ENCODE data around the gene S1PR2. TPM values are rescaled to one million over a fixed set of nuclear protein-coding genes. Genes with fewer than 3 reads are reported as not detected.
"Not testable (repeated sequence)": the region's sequence is repeated elsewhere in the genome, so short reads cannot be mapped to it uniquely, and the experiment has no call there.

S1PR2 gene
- total and polyA plus RNA-seq, 5 donors from 2014 or later, result 2.9 to 20.9 (median 3.5) TPM

DNA sequence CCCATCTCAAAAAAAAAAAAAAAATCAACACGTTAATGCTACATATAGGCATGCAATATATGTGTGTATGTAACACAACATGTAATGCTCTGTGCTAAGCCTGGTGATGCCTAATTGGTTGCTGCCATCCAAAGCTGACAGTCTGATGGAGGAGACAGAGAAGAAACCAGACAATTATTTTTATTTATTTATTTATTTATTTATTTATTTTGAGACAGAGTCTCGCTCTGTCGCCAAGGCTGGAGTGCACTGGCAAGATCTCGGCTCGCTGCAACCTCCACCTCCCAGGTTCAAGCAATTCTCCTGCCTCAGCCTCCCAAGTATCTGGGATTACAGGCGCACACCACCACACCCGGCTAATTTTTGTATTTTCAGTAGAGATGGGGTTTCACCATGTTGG lies 4.3 kb upstream of the S1PR2 start:
- H3K27me3 Mint-ChIP-seq; ATAC-seq (ENCODE audit: low read depth in 2 of 2): not testable (repeated sequence)

GRCh38 chr19:10235003-10235402 lies 3.9 kb upstream of the S1PR2 start:
- Mint-ChIP-seq H3K36me3 (no peaks in the 10 kb centered on the region), H3K4me1 (peaks cover 0 to 45% (median 20%) of the 10 kb centered on the region in 4 donors), H3K27me3 (peaks cover 4% of the 10 kb centered on the region), H3K9me3 (no peaks in the 10 kb centered on the region), H3K4me3 (peak overlapping the region; percentile 14 to 79 (median 34)), H3K27ac (peak overlapping the region in 2 of 3 donors; percentile 20 to 97)
- ATAC-seq (ENCODE audit: low read depth in 2 of 2) (no peak), DNase-seq (no peak)
- Histone ChIP-seq H3K36me3 (ENCODE audit: control insufficient read depth, insufficient read depth, low read length) (no peaks in the 10 kb centered on the region), H3K4me3 (ENCODE audit: low read depth, low read length) (no peak overlapping the region), H3K27ac (ENCODE audit: insufficient read depth, low read length, poor library complexity, severe bottlenecking) (peak overlapping the region; percentile 6), H3K4me1 (ENCODE audit: control insufficient read depth, insufficient read depth, low read length, poor library complexity, severe bottlenecking) (peaks cover 27% of the 10 kb centered on the region), H3K9me3 (ENCODE audit: control insufficient read depth in 2 of 2, low read length in 2 of 2) (no peaks in the 10 kb centered on the region), H3K27me3 (ENCODE audit: control insufficient read depth, insufficient read depth, low read length) (no peaks in the 10 kb centered on the region)

More for the DNA sequence above, 4.3 kb upstream of the S1PR2 start:
- H3K9me3 Mint-ChIP-seq; H3K36me3 ChIP-seq (ENCODE audit: control insufficient read depth, insufficient read depth, low read length); DNase-seq; H3K4me3 ChIP-seq (ENCODE audit: low read depth, low read length); H3K27me3 ChIP-seq (ENCODE audit: control insufficient read depth, insufficient read depth, low read length); H3K9me3 ChIP-seq (ENCODE audit: control insufficient read depth in 2 of 2, low read length in 2 of 2); H3K36me3 Mint-ChIP-seq: not testable (repeated sequence)
- peaks cover 0 to 45% (median 20%) of the 10 kb centered on the region in 4 donors for H3K4me1 Mint-ChIP-seq
- H3K4me3 Mint-ChIP-seq, result peak overlapping the region; percentile 23 to 92 (median 62)
- H3K4me1 ChIP-seq (ENCODE audit: control insufficient read depth, insufficient read depth, low read length, poor library complexity, severe bottlenecking), result peaks cover 23% of the 10 kb centered on the region
- peak overlapping the region; percentile 97 to 99 (median 97) for H3K27ac Mint-ChIP-seq
- peak overlapping the region; percentile 90 for H3K27ac ChIP-seq (ENCODE audit: insufficient read depth, low read length, poor library complexity, severe bottlenecking)

GRCh38 chr19:10233946-10234345 lies 2.8 kb upstream of the S1PR2 start:
- DNase-seq, result no peak
- no peak overlapping the region for H3K4me3 ChIP-seq (ENCODE audit: low read depth, low read length)
- H3K27me3 ChIP-seq (ENCODE audit: control insufficient read depth, insufficient read depth, low read length), result no peaks in the 10 kb centered on the region
- H3K9me3 ChIP-seq (ENCODE audit: control insufficient read depth in 2 of 2, low read length in 2 of 2), result no peaks in the 10 kb centered on the region
- peak overlapping the region in 2 of 4 donors; percentile 51 to 88 for H3K4me3 Mint-ChIP-seq
- no peaks in the 10 kb centered on the region for H3K36me3 ChIP-seq (ENCODE audit: control insufficient read depth, insufficient read depth, low read length)
- peaks cover 37% of the 10 kb centered on the region for H3K4me1 ChIP-seq (ENCODE audit: control insufficient read depth, insufficient read depth, low read length, poor library complexity, severe bottlenecking)
- H3K36me3 Mint-ChIP-seq, result no peaks in the 10 kb centered on the region
- peaks cover 4% of the 10 kb centered on the region for H3K27me3 Mint-ChIP-seq
- peak overlapping the region in 1 of 3 donors; percentile 84 for H3K27ac Mint-ChIP-seq
- H3K4me1 Mint-ChIP-seq, result peaks cover 0 to 49% (median 28%) of the 10 kb centered on the region in 4 donors
- no peak for ATAC-seq (ENCODE audit: low read depth in 2 of 2)
- H3K27ac ChIP-seq (ENCODE audit: insufficient read depth, low read length, poor library complexity, severe bottlenecking), result no peak overlapping the region
- no peaks in the 10 kb centered on the region for H3K9me3 Mint-ChIP-seq

- no peaks in the 10 kb centered on the region for H3K9me3 Mint-ChIP-seq
- Histone ChIP-seq H3K4me1 (ENCODE audit: control insufficient read depth, insufficient read depth, low read length, poor library complexity, severe bottlenecking) (peaks cover 42% of the 10 kb centered on the region), H3K4me3 (ENCODE audit: low read depth, low read length) (peak overlapping the region; percentile 50), H3K36me3 (ENCODE audit: control insufficient read depth, insufficient read depth, low read length) (no peaks in the 10 kb centered on the region), H3K9me3 (ENCODE audit: control insufficient read depth in 2 of 2, low read length in 2 of 2) (no peaks in the 10 kb centered on the region), H3K27ac (ENCODE audit: insufficient read depth, low read length, poor library complexity, severe bottlenecking) (peak overlapping the region; percentile 92), H3K27me3 (ENCODE audit: control insufficient read depth, insufficient read depth, low read length) (no peaks in the 10 kb centered on the region)
- DNase-seq, result no peak
- H3K4me3 Mint-ChIP-seq, result peak overlapping the region; percentile 80 to 90 (median 87)
- H3K27ac Mint-ChIP-seq, result peak overlapping the region in 2 of 3 donors; percentile 88 to 89
- ATAC-seq (ENCODE audit: low read depth in 2 of 2), result no peak
- peaks cover 4% of the 10 kb centered on the region for H3K27me3 Mint-ChIP-seq
- H3K4me1 Mint-ChIP-seq, result peaks cover 0 to 46% (median 26%) of the 10 kb centered on the region in 4 donors
- H3K36me3 Mint-ChIP-seq, result no peaks in the 10 kb centered on the region
These were observed 589 bp upstream of the S1PR2 start for GRCh38 chr19:10231612-10232228.

DNA sequence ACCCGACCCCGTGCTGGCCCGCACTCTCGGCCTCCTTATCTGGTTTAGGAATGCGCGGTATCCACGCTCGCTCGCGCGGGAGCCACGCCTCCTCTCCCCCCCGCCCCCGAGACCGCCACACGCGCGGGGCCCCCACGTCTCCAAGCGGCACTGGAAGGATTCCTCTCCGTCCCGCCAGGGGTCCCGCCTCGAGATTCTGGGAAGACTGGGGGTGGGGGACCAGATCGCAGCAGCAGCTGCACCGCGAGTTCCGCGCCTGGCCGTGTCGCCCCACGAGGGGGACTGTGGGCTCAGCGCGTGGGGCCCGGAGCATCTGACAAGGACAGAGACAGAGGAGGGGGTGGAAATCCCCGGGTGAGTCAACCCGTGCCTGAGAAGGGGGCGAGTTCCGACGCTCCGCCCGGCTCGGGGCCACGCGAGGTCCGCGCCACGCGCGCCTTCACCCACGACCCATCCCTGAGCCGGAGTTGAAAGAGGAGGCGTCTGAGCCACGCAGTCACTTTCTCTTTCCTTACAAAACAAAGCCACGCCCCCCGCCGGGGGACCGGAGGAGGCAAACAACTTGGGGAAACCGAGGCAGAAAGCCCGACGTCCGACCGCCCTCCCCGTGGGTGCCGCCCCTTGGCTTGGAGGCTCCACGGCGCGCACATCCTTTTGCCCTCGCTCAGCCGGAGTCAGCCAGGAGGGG lies 814 bp downstream of the S1PR2 start:
- Mint-ChIP-seq H3K27ac (peak overlapping the region in 2 of 3 donors; percentile 89 to 93), H3K36me3 (no peaks in the 10 kb centered on the region), H3K9me3 (no peaks in the 10 kb centered on the region), H3K4me3 (peak overlapping the region; percentile 91 to 93 (median 92)), H3K4me1 (peaks cover 0 to 38% (median 20%) of the 10 kb centered on the region in 4 donors), H3K27me3 (no peaks in the 10 kb centered on the region)
- no peaks in the 10 kb centered on the region for H3K36me3 ChIP-seq (ENCODE audit: control insufficient read depth, insufficient read depth, low read length)
- ATAC-seq (ENCODE audit: low read depth in 2 of 2), result peak; percentile 61 to 67
- H3K4me1 ChIP-seq (ENCODE audit: control insufficient read depth, insufficient read depth, low read length, poor library complexity, severe bottlenecking), result peaks cover 30% of the 10 kb centered on the region
- no peaks in the 10 kb centered on the region for H3K9me3 ChIP-seq (ENCODE audit: control insufficient read depth in 2 of 2, low read length in 2 of 2)
- no peaks in the 10 kb centered on the region for H3K27me3 ChIP-seq (ENCODE audit: control insufficient read depth, insufficient read depth, low read length)
- H3K4me3 ChIP-seq (ENCODE audit: low read depth, low read length), result peak overlapping the region; percentile 77
- peak overlapping the region; percentile 92 for H3K27ac ChIP-seq (ENCODE audit: insufficient read depth, low read length, poor library complexity, severe bottlenecking)
- peak; percentile 53 to 73 (median 58) for DNase-seq

DNA sequence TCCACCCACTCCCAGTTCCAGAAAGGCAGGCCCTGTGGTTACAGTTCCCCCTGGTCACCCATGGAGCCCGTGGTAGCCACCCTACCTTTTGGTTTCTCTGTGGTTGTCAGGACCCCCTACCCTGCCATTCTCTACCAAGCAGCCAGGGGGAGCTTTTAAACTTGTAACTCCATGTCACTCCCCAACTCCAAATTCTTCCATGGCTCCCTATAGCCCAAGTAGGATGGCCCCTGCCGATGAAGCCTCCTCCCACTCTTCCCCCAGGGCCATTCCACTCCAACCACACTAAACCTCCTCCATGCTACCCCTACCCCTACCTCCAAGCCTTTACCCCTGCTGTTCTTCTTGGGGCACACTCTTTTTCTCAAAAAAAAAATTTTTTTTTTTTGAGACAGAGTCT lies 2.2 kb downstream of the S1PR2 start:
- no peaks in the 10 kb centered on the region for H3K9me3 ChIP-seq (ENCODE audit: control insufficient read depth in 2 of 2, low read length in 2 of 2)
- DNase-seq, result peak; percentile 20 to 68 (median 53)
- Mint-ChIP-seq H3K9me3 (no peaks in the 10 kb centered on the region), H3K27me3 (no peaks in the 10 kb centered on the region), H3K27ac (peak overlapping the region; percentile 32 to 93 (median 89)), H3K4me3 (peak overlapping the region; percentile 91 to 93 (median 91)), H3K4me1 (peaks cover 0 to 35% (median 18%) of the 10 kb centered on the region in 4 donors), H3K36me3 (peaks cover 4% of the 10 kb centered on the region)
- no peaks in the 10 kb centered on the region for H3K27me3 ChIP-seq (ENCODE audit: control insufficient read depth, insufficient read depth, low read length)
- ATAC-seq (ENCODE audit: low read depth in 2 of 2), result no peak
- H3K4me3 ChIP-seq (ENCODE audit: low read depth, low read length), result no peak overlapping the region
- peaks cover 24% of the 10 kb centered on the region for H3K4me1 ChIP-seq (ENCODE audit: control insufficient read depth, insufficient read depth, low read length, poor library complexity, severe bottlenecking)
- H3K27ac ChIP-seq (ENCODE audit: insufficient read depth, low read length, poor library complexity, severe bottlenecking), result no peak overlapping the region
- H3K36me3 ChIP-seq (ENCODE audit: control insufficient read depth, insufficient read depth, low read length), result peaks cover 7% of the 10 kb centered on the region

DNA sequence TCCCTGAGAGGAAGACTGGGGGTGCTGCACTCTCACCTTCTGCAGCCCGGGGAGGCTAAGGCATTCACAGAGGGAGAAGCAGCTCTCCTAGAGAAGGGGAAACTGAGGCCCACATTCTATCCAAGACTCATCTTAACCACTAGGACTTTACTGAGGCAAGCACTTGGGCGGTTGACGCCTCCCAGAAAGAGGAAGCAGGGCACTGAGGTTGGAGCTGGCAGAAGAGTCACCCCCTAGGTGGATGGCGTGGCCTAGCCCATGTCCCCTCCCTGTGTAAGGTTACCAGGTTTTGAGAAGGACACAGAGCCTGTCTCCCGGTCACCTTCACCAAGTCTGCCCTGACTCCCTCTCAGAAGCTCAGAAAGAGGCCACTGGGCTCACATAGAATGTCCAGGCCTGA lies 2.7 kb downstream of the S1PR2 start:
- no peak overlapping the region for H3K27ac ChIP-seq (ENCODE audit: insufficient read depth, low read length, poor library complexity, severe bottlenecking)
- DNase-seq, result no peak
- H3K4me1 ChIP-seq (ENCODE audit: control insufficient read depth, insufficient read depth, low read length, poor library complexity, severe bottlenecking), result peaks cover 24% of the 10 kb centered on the region
- peak overlapping the region in 3 of 4 donors; percentile 91 for H3K4me3 Mint-ChIP-seq
- no peaks in the 10 kb centered on the region for H3K27me3 ChIP-seq (ENCODE audit: control insufficient read depth, insufficient read depth, low read length)
- no peaks in the 10 kb centered on the region for H3K9me3 ChIP-seq (ENCODE audit: control insufficient read depth in 2 of 2, low read length in 2 of 2)
- ATAC-seq (ENCODE audit: low read depth in 2 of 2), result no peak
- H3K9me3 Mint-ChIP-seq, result no peaks in the 10 kb centered on the region
- H3K4me3 ChIP-seq (ENCODE audit: low read depth, low read length), result no peak overlapping the region
- H3K36me3 Mint-ChIP-seq, result peaks cover 4% of the 10 kb centered on the region
- H3K27me3 Mint-ChIP-seq, result no peaks in the 10 kb centered on the region
- peaks cover 0 to 34% (median 18%) of the 10 kb centered on the region in 4 donors for H3K4me1 Mint-ChIP-seq
- no peak overlapping the region for H3K27ac Mint-ChIP-seq
- H3K36me3 ChIP-seq (ENCODE audit: control insufficient read depth, insufficient read depth, low read length), result peaks cover 8% of the 10 kb centered on the region

Data from CD4-positive, CD25-positive, alpha-beta regulatory T cell (primary cell).